ENCODE results near the gene OBSCN.

The OBSCN gene

GRCh38 chr1:228366062-228366865 lies 158.4 kb downstream of the OBSCN start:
- H3K4me3 ChIP-seq (ENCODE audit: low read length), result no peak overlapping the region
- DNase-seq (ENCODE audit: low read depth), result no peak
- no peak for TF ChIP-seq CTCF (IDR thresholded peaks at IDR 0.05; ENCODE audit: insufficient read depth, low read depth, low read length, missing control alignments)

- no peak for TF ChIP-seq CTCF (IDR thresholded peaks at IDR 0.05; ENCODE audit: insufficient read depth, low read depth, low read length, missing control alignments)
- no peak overlapping the region for H3K4me3 ChIP-seq (ENCODE audit: low read length)
- DNase-seq (ENCODE audit: low read depth), result no peak
Measured at GRCh38 chr1:228366866-228367741, 159.3 kb downstream of the OBSCN start.

GRCh38 chr1:228367798-228368791 lies 160.3 kb downstream of the OBSCN start:
- no peak for TF ChIP-seq CTCF (IDR thresholded peaks at IDR 0.05; ENCODE audit: insufficient read depth, low read depth, low read length, missing control alignments)
- DNase-seq (ENCODE audit: low read depth), result no peak
- no peak overlapping the region for H3K4me3 ChIP-seq (ENCODE audit: low read length)

- TF ChIP-seq CTCF (IDR thresholded peaks at IDR 0.05; ENCODE audit: insufficient read depth, low read depth, low read length, missing control alignments), result no peak
- DNase-seq (ENCODE audit: low read depth), result no peak
- no peak overlapping the region for H3K4me3 ChIP-seq (ENCODE audit: low read length)
Measured at GRCh38 chr1:228368801-228369607, 161.2 kb downstream of the OBSCN start.

- no peak overlapping the region for H3K4me3 ChIP-seq (ENCODE audit: low read length)
- no peak for TF ChIP-seq CTCF (IDR thresholded peaks at IDR 0.05; ENCODE audit: insufficient read depth, low read depth, low read length, missing control alignments)
- no peak for DNase-seq (ENCODE audit: low read depth)
Measured at GRCh38 chr1:228369608-228370438, 162.0 kb downstream of the OBSCN start.
